Prostate gland (tissue), 2 donors: Measurements from ENCODE around the gene FXR1.

Source experiments
- POLR2A ChIP-seq: fragments of 450-650 bp; IDR thresholded peaks from one replicate; pipeline ENCODE4 v1.6.1; 2016; ENCODE audit warnings: antibody characterized with exemption, mild to moderate bottlenecking
- POLR2AphosphoS5 ChIP-seq: sonication (generic); formaldehyde crosslinking; IDR thresholded peaks from one replicate; pipeline ENCODE4 v1.6.1; 2017; ENCODE audit warnings: antibody characterized with exemption
- TF ChIP-seq, protein P1 (sequence below), 4 experiments: fragments of 200-600 bp in 2 of 4; fragments of 450-650 bp in 2 of 4; sonication (generic) in 2 of 4; IDR thresholded peaks; 1 replicate in 3 of 4; 2 replicates in 1 of 4; pipeline ENCODE4 v1.5.1; 2016 to 2019; ENCODE audit warnings: antibody characterized with exemption in 4 of 4, mild to moderate bottlenecking in 2 of 4, moderate library complexity in 2 of 4

DNA sequence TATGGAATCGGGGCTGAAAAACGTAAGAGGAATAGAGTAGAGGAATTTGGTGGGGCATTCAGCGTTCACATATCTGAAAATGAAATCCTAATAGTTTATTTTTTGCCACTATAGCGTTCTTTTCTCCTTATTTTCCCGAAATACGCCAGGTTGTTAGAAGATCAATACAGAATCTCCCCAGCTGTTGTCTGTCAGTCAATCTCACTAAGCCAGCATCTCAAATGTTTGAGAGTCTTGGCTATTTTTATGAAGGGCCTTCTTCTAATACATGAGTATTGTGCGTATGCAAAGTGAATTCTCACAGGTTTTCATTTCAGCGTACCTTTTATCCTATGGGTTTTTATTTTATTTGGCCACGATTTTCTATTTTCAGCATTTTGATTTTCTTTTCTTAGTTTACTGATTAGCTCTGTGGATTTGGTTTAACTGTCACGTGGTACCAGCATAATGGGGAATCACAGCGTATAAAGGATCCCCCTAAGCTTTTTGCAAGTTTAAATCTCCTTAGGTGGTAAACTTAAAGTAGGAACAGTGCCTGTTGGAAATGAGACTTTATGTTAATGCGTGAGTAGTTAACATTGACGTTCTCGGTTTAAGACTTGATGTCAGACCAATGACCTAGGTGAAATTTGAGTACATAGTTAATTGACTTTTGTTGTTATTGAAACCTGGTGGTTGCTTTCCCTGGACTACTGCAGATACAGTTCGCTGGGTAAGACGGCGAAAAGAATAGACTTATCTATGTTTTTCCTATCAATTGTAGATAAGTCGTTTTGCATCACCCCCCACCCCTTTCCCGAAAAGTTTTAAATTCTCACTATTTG is 1.3 kb downstream of the FXR1 start:
- TF ChIP-seq POLR2AphosphoS5 = no peak
- TF ChIP-seq POLR2A = no peak
- TF ChIP-seq, protein P1, sequence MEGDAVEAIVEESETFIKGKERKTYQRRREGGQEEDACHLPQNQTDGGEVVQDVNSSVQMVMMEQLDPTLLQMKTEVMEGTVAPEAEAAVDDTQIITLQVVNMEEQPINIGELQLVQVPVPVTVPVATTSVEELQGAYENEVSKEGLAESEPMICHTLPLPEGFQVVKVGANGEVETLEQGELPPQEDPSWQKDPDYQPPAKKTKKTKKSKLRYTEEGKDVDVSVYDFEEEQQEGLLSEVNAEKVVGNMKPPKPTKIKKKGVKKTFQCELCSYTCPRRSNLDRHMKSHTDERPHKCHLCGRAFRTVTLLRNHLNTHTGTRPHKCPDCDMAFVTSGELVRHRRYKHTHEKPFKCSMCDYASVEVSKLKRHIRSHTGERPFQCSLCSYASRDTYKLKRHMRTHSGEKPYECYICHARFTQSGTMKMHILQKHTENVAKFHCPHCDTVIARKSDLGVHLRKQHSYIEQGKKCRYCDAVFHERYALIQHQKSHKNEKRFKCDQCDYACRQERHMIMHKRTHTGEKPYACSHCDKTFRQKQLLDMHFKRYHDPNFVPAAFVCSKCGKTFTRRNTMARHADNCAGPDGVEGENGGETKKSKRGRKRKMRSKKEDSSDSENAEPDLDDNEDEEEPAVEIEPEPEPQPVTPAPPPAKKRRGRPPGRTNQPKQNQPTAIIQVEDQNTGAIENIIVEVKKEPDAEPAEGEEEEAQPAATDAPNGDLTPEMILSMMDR (IDR thresholded peaks at IDR 0.05) = no peak
